Endothelial cell of umbilical vein (primary cell): Measurements from ENCODE around the gene SLC28A1. TPM values are rescaled to one million over a fixed set of nuclear protein-coding genes. Genes with fewer than 3 reads are reported as not detected.

Experiments
- BruUV-seq: library from RNA; stranded (reverse); fragments of 400-500 nt; replicated peaks from 2 replicates; lab custom pipeline; 2021; lab: Mats Ljungman, UMichigan
- CTCF ChIA-PET: fragments of 300-600, 350-600 bp; sonication (Branson Sonifier 250); formaldehyde crosslinking; loops from one replicate; lab custom pipeline; 2021; ENCODE audit warnings: antibody characterized with exemption, inconsistent platforms; lab: Charles Lee
- POLR2A ChIA-PET: fragments of 300-600, 350-600 bp; sonication (Branson Sonifier 250); formaldehyde crosslinking; loops from one replicate; lab custom pipeline; 2021; ENCODE audit warnings: antibody characterized with exemption, inconsistent platforms; lab: Charles Lee
- DNase-seq: peaks from one replicate; pipeline ENCODE4 v3.0.0-alpha.2; 2011; ENCODE audit warnings: low read depth, low spot score
- FAIRE-seq: peaks from 2 replicates; lab custom pipeline; 2011; peaks lifted over from hg19 to GRCh38; lab: Jason Lieb, UNC
- H2AFZ ChIP-seq: 2 replicates; pipeline ENCODE4 v1.6.0; 2012; ENCODE audit warnings: low read depth, low read length, control low read depth, inconsistent platforms
- H3K27ac ChIP-seq: 2 replicates; pipeline ENCODE4 v1.5.1; 2011; ENCODE audit warnings: low read depth, mild to moderate bottlenecking, control low read depth, low read length, moderate library complexity; ENCODE audit not compliant: insufficient read depth
- H3K27me3 ChIP-seq, 2 experiments: 2 replicates each; pipeline versions ENCODE4 v1.6.0 to v1.6.1; 2011; ENCODE audit warnings: low read length in 2 of 2, mixed read lengths in 1 of 2; ENCODE audit not compliant: control insufficient read depth in 2 of 2, insufficient read depth in 2 of 2
- H3K36me3 ChIP-seq, 2 experiments: 2 replicates in 1 of 2; 3 replicates in 1 of 2; pipeline ENCODE4 v1.5.1; 2011; ENCODE audit warnings: low read length in 2 of 2, mild to moderate bottlenecking in 1 of 2, moderate library complexity in 1 of 2; ENCODE audit not compliant: control insufficient read depth in 2 of 2, insufficient read depth in 2 of 2; ENCODE audit errors: extremely low read depth in 1 of 2
- H3K4me1 ChIP-seq: 3 replicates; pipeline ENCODE4 v1.5.1; 2011; ENCODE audit warnings: mild to moderate bottlenecking, low read length; ENCODE audit not compliant: control insufficient read depth, insufficient read depth; ENCODE audit errors: extremely low read depth
- H3K4me2 ChIP-seq: 2 replicates; pipeline ENCODE4 v1.6.1; 2011; ENCODE audit warnings: low read length, control low read depth, mixed read lengths; ENCODE audit not compliant: insufficient read depth
- H3K4me3 ChIP-seq, 3 experiments: fragments of 200-600 bp in 1 of 3; sonication (generic), shearing (Covaris generic) in 1 of 3; replicated peaks in 1 of 3; 2 replicates each; pipeline ENCODE4 v1.5.1; 2011 to 2016; ENCODE audit warnings: control low read depth in 3 of 3, low read length in 3 of 3, mild to moderate bottlenecking in 2 of 3, inconsistent platforms in 1 of 3, low read depth in 1 of 3, moderate library complexity in 1 of 3; ENCODE audit not compliant: insufficient read depth in 1 of 3
- H3K79me2 ChIP-seq: 2 replicates; pipeline ENCODE4 v1.6.0; 2012; ENCODE audit warnings: low read length, inconsistent platforms; ENCODE audit not compliant: control insufficient read depth, insufficient read depth
- H3K9ac ChIP-seq: replicated peaks from 2 replicates; pipeline ENCODE3; 2011; ENCODE audit warnings: low read length, control low read depth; ENCODE audit not compliant: insufficient read depth; ENCODE audit errors: extremely low read depth
- H3K9me1 ChIP-seq: replicated peaks from 3 replicates; pipeline ENCODE4 v1.6.0; 2011; ENCODE audit warnings: mild to moderate bottlenecking, low read length; ENCODE audit not compliant: control insufficient read depth, insufficient read depth; ENCODE audit errors: extremely low read depth
- H3K9me3 ChIP-seq: replicated peaks from 2 replicates; pipeline ENCODE4 v1.5.1; 2012; ENCODE audit warnings: low read length, inconsistent platforms; ENCODE audit not compliant: control insufficient read depth, insufficient read depth
- H4K20me1 ChIP-seq: replicated peaks from 2 replicates; pipeline ENCODE3; 2011; ENCODE audit warnings: mild to moderate bottlenecking, low read length; ENCODE audit not compliant: control insufficient read depth, insufficient read depth; ENCODE audit errors: extremely low read depth
- EZH2 ChIP-seq: IDR thresholded peaks from 2 replicates; pipeline ENCODE4 v1.6.1; 2012; ENCODE audit warnings: borderline replicate concordance, low read depth, mild to moderate bottlenecking, moderate library complexity, low read length, inconsistent platforms; ENCODE audit not compliant: severe bottlenecking
- FOS ChIP-seq: IDR thresholded peaks from 2 replicates; pipeline ENCODE4 v1.6.1; 2011; ENCODE audit warnings: mild to moderate bottlenecking, low read length, moderate library complexity, borderline replicate concordance; ENCODE audit not compliant: insufficient read depth
- GATA2 ChIP-seq: IDR thresholded peaks from 2 replicates; pipeline ENCODE4 v1.7.0; 2011; ENCODE audit warnings: low read depth, mild to moderate bottlenecking, moderate library complexity, mixed read lengths, low read length; ENCODE audit not compliant: insufficient read length, insufficient read depth
- JUN ChIP-seq: IDR thresholded peaks from 2 replicates; pipeline ENCODE4 v1.6.1; 2011; ENCODE audit warnings: borderline replicate concordance, low read depth; ENCODE audit not compliant: insufficient read length, insufficient read depth
- MYC ChIP-seq: IDR thresholded peaks from one replicate; pipeline ENCODE4 v1.6.1; 2011; ENCODE audit warnings: mild to moderate bottlenecking, low read depth, low read length
- POLR2A ChIP-seq: IDR thresholded peaks from 2 replicates; pipeline ENCODE4 v1.6.1; 2012; ENCODE audit warnings: low read depth, mild to moderate bottlenecking, control low read depth, low read length
- POLR2AphosphoS5 ChIP-seq: IDR thresholded peaks from 2 replicates; pipeline ENCODE4 v1.6.1; 2012; ENCODE audit warnings: low read depth, mild to moderate bottlenecking, control low read depth, low read length, moderate library complexity; ENCODE audit not compliant: insufficient read depth
- dilution Hi-C: fragments of 300-500 bp; cut with MboI; formaldehyde crosslinking; loops from one replicate; pipeline ENCODE4 v1.15.0; 2019; ENCODE audit warnings: low sequenced_read_pairs; ENCODE audit not compliant: extremely low pct_ligation_motif_present
- intact Hi-C: fragments of 100-400 bp; cut with micrococcal nuclease; formaldehyde crosslinking; loops from one replicate; pipeline ENCODE4 v1.10.0; 2022
- polyA plus RNA-seq, 4 experiments: library from polyadenylated mRNA; depleted of rRNA in 3 of 4; stranded (reverse) in 3 of 4; unstranded in 1 of 4; fragments of >200 nt; gene quantifications; 2 replicates each; pipeline versions ENCODE4 v1.2.1 to v1.2.3, GENCODE V29; 2011 to 2012; ENCODE audit warnings: missing spikeins in 1 of 4
- total RNA-seq: library from RNA; stranded (reverse); gene quantifications from 2 replicates; pipeline ENCODE4 v1.2.3, GENCODE V29; 2021
- TF ChIP-seq, protein P1 (sequence below), 2 donors: IDR thresholded peaks; 1 replicate in 1 of 2; 2 replicates in 1 of 2; pipeline ENCODE4 v1.5.1; 2011; ENCODE audit warnings: low read length in 2 of 2, mild to moderate bottlenecking in 2 of 2, moderate library complexity in 2 of 2, control low read depth in 1 of 2, inconsistent platforms in 1 of 2, low read depth in 1 of 2; ENCODE audit not compliant: insufficient read depth in 1 of 2; ENCODE audit errors: extremely low read depth in 1 of 2
- TF ChIP-seq, protein P2 (sequence below): IDR thresholded peaks from 2 replicates; pipeline ENCODE4 v1.6.1; 2011; ENCODE audit not compliant: insufficient read depth, insufficient read length

The SLC28A1 gene
- total and polyA plus RNA-seq, 2 donors (not counting 3 experiments of a cell fraction or from before 2014, with no cell fraction given): not detected

DNA sequence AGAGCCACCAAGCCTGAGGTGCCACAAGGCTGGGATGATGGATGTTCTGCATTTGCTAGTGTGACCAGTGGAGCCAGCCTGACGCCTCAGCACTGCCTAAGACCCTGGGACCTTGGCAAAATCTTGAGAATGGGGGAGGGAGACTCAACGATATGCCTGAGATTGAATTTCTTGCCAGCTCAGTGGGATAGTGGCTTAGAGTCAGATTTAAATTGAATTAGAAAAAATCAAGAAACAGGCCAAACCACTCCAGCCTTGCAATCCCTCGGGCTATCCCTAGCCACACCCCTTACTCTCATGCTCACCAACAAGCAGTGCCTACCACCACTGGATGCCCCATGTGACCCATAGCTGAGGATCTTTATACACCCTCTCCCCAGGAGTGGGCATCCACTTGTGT is 78.5 kb downstream of the SLC28A1 start:
- Histone ChIP-seq H3K27me3 (no peaks in the 10 kb centered on the region), H3K4me3 (no peak overlapping the region), H3K27ac (no peak overlapping the region), H2AFZ (no peak overlapping the region), H3K9me1 (no peaks in the 10 kb centered on the region), H3K9me3 (no peaks in the 10 kb centered on the region), H3K79me2 (no peaks in the 10 kb centered on the region), H3K36me3 (no peaks in the 10 kb centered on the region), H4K20me1 (no peaks in the 10 kb centered on the region), H3K4me1 (peaks cover 14% of the 10 kb centered on the region), H3K9ac (no peak overlapping the region), H3K4me2 (no peak overlapping the region)
- TF ChIP-seq EZH2 (no peak), POLR2AphosphoS5 (no peak), POLR2A (no peak), GATA2 (no peak), FOS (no peak), MYC (no peak), JUN (no peak)
- TF ChIP-seq, protein P1, sequence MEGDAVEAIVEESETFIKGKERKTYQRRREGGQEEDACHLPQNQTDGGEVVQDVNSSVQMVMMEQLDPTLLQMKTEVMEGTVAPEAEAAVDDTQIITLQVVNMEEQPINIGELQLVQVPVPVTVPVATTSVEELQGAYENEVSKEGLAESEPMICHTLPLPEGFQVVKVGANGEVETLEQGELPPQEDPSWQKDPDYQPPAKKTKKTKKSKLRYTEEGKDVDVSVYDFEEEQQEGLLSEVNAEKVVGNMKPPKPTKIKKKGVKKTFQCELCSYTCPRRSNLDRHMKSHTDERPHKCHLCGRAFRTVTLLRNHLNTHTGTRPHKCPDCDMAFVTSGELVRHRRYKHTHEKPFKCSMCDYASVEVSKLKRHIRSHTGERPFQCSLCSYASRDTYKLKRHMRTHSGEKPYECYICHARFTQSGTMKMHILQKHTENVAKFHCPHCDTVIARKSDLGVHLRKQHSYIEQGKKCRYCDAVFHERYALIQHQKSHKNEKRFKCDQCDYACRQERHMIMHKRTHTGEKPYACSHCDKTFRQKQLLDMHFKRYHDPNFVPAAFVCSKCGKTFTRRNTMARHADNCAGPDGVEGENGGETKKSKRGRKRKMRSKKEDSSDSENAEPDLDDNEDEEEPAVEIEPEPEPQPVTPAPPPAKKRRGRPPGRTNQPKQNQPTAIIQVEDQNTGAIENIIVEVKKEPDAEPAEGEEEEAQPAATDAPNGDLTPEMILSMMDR (IDR thresholded peaks at IDR 0.05; ENCODE audit: extremely low read depth in 1 of 2, insufficient read depth in 1 of 2, low read depth in 1 of 2, low read length in 2 of 2): no peak
- TF ChIP-seq, protein P2, sequence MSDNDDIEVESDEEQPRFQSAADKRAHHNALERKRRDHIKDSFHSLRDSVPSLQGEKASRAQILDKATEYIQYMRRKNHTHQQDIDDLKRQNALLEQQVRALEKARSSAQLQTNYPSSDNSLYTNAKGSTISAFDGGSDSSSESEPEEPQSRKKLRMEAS: no peak
- intact Hi-C loops (no loop called here), dilution Hi-C loops (loop anchor here (25.0 kb wide), 1 partner anchor 126 kb away; no protein-coding TSS in a partner anchor)
- POLR2A ChIA-PET: no interaction called here
- BruUV-seq: no TSS peak
- FAIRE-seq (no peak), DNase-seq (no peak)
- CTCF ChIA-PET: interaction anchor here (1.6 kb wide), 1 partner anchor 81 kb away, joined by 8 read pairs; no protein-coding TSS in a partner anchor
